Fibroblast of lung (primary cell): Measurements from ENCODE around the gene ADRM1.

Experiments
- CTCF ChIP-seq, 2 donors: IDR thresholded peaks in 1 of 2; conservative IDR thresholded peaks in 1 of 2; 1 replicate in 1 of 2; 2 replicates in 1 of 2; pipeline ENCODE4 v1.5.1; 2011 to 2012; ENCODE audit warnings: low read length in 2 of 2, control low read depth in 1 of 2, inconsistent platforms in 1 of 2, low read depth in 1 of 2, mild to moderate bottlenecking in 1 of 2
- EZH2 ChIP-seq: IDR thresholded peaks from 2 replicates; pipeline ENCODE4 v1.5.1; 2012; ENCODE audit warnings: low read length, control low read depth, mild to moderate bottlenecking; ENCODE audit errors: missing control alignments

- TF ChIP-seq CTCF (conservative IDR thresholded peaks at IDR 0.05 in 1 of 2, IDR thresholded peaks at IDR 0.05 in 1 of 2; ENCODE audit: low read depth in 1 of 2, low read length in 2 of 2) (no peak), EZH2 (no peak)
Measured at GRCh38 chr20:62347445-62347844, 44.6 kb downstream of the ADRM1 start.
